CD4-positive, CD25-positive, alpha-beta regulatory T cell (primary cell): ENCODE data around the gene MYO3B. TPM values are rescaled to one million over a fixed set of nuclear protein-coding genes. Genes with fewer than 3 reads are reported as not detected.
A peak's percentile ranks its signal among the peaks of the same experiment; 100 is the strongest.

Experiments
- ATAC-seq, 2 donors: fragments of 150-1000 bp; cut with Tn5 transposase; one replicate each; pipeline ENCODE4 v1.10.0; 2021; ENCODE audit warnings: low read depth in 2 of 2, moderate number of reproducible peaks in 2 of 2, moderate library complexity in 1 of 2
- DNase-seq, 3 donors: peaks; one replicate each; pipeline versions ENCODE4 v3.0.0 to v3.0.0-alpha.2; 2012 to 2022; ENCODE audit warnings: mixed read lengths in 1 of 3
- H3K27ac ChIP-seq: one replicate; pipeline ENCODE4 v1.7.0; 2013; ENCODE audit warnings: mild to moderate bottlenecking, low read length; ENCODE audit not compliant: insufficient read depth, poor library complexity, severe bottlenecking
- H3K27me3 ChIP-seq: one replicate; pipeline ENCODE4 v1.7.0; 2013; ENCODE audit warnings: low read length; ENCODE audit not compliant: control insufficient read depth, insufficient read depth
- H3K36me3 ChIP-seq: one replicate; pipeline ENCODE4 v1.7.0; 2013; ENCODE audit warnings: mild to moderate bottlenecking, low read length, moderate library complexity; ENCODE audit not compliant: control insufficient read depth, insufficient read depth
- H3K4me1 ChIP-seq: 2 replicates; pipeline ENCODE4 v1.7.0; 2013; ENCODE audit warnings: mild to moderate bottlenecking, low read length; ENCODE audit not compliant: insufficient read depth, control insufficient read depth, poor library complexity, severe bottlenecking
- H3K4me3 ChIP-seq: one replicate; pipeline ENCODE4 v1.7.0; 2013; ENCODE audit warnings: low read depth, mild to moderate bottlenecking, low read length, moderate library complexity
- H3K9me3 ChIP-seq, 2 experiments: 1 replicate in 1 of 2; 2 replicates in 1 of 2; pipeline ENCODE4 v1.7.0; 2013; ENCODE audit warnings: low read length in 2 of 2, mild to moderate bottlenecking in 1 of 2, moderate library complexity in 1 of 2; ENCODE audit not compliant: control insufficient read depth in 2 of 2
- H3K27ac Mint-ChIP-seq, 3 donors: one replicate each; pipeline ENCODE4 v1.8.0; 2020 to 2022; ENCODE audit warnings: mild to moderate bottlenecking in 3 of 3, mixed read lengths in 3 of 3, moderate library complexity in 2 of 3
- H3K27me3 Mint-ChIP-seq: one replicate; pipeline ENCODE4 v1.8.0; 2022; ENCODE audit warnings: mild to moderate bottlenecking, mixed read lengths
- H3K36me3 Mint-ChIP-seq: one replicate; pipeline ENCODE4 v1.8.0; 2020; ENCODE audit warnings: mixed read lengths
- H3K4me1 Mint-ChIP-seq, 4 donors: one replicate each; pipeline ENCODE4 v1.8.0; 2020 to 2022; ENCODE audit warnings: mixed read lengths in 4 of 4, mild to moderate bottlenecking in 1 of 4
- H3K4me3 Mint-ChIP-seq, 4 donors: one replicate each; pipeline ENCODE4 v1.8.0; 2020 to 2022; ENCODE audit warnings: mild to moderate bottlenecking in 4 of 4, mixed read lengths in 4 of 4, moderate library complexity in 3 of 4
- H3K9me3 Mint-ChIP-seq, 7 donors: one replicate each; pipeline ENCODE4 v1.8.0; 2020 to 2022; ENCODE audit warnings: mixed read lengths in 7 of 7, mild to moderate bottlenecking in 3 of 7, moderate library complexity in 2 of 7
- polyA plus RNA-seq, 4 donors: library from polyadenylated mRNA; unstranded; fragments of 300-500 nt; fragmentation: Illumina TruSeq; gene quantifications; one replicate each; pipeline ENCODE4 v1.2.3, GENCODE V29; 2021
- total RNA-seq: library from RNA; stranded (reverse); gene quantifications from one replicate; pipeline ENCODE4 v1.2.3, GENCODE V29; 2022

MYO3B gene
- total and polyA plus RNA-seq, 5 donors from 2014 or later: not detected

GRCh38 chr2:170213651-170214050 lies 35.7 kb downstream of the MYO3B start:
- no peak overlapping the region for H3K4me3 Mint-ChIP-seq
- H3K27ac ChIP-seq: no peak overlapping the region
- H3K4me1 ChIP-seq: no peaks in the 10 kb centered on the region
- H3K27ac Mint-ChIP-seq: peak overlapping the region in 1 of 3 donors; percentile 18
- no peak overlapping the region for H3K4me3 ChIP-seq
- H3K27me3 ChIP-seq: no peaks in the 10 kb centered on the region
- DNase-seq (no peak), ATAC-seq (no peak)
- H3K36me3 Mint-ChIP-seq: no peaks in the 10 kb centered on the region
- H3K9me3 ChIP-seq: no peaks in the 10 kb centered on the region
- H3K4me1 Mint-ChIP-seq: no peaks in the 10 kb centered on the region
- peaks cover 13% of the 10 kb centered on the region for H3K27me3 Mint-ChIP-seq
- H3K9me3 Mint-ChIP-seq: peaks cover 0 to 4% (median 0%) of the 10 kb centered on the region in 7 donors
- no peaks in the 10 kb centered on the region for H3K36me3 ChIP-seq

GRCh38 chr2:170214309-170214948 lies 36.5 kb downstream of the MYO3B start:
- Mint-ChIP-seq H3K36me3 (no peaks in the 10 kb centered on the region), H3K27ac (no peak overlapping the region), H3K9me3 (peaks cover 0 to 4% (median 0%) of the 10 kb centered on the region in 7 donors), H3K4me1 (no peaks in the 10 kb centered on the region), H3K4me3 (no peak overlapping the region), H3K27me3 (peaks cover 13% of the 10 kb centered on the region)
- no peaks in the 10 kb centered on the region for H3K27me3 ChIP-seq
- H3K36me3 ChIP-seq: no peaks in the 10 kb centered on the region
- DNase-seq: no peak
- H3K4me1 ChIP-seq: no peaks in the 10 kb centered on the region
- no peak overlapping the region for H3K4me3 ChIP-seq
- no peak for ATAC-seq
- H3K27ac ChIP-seq: no peak overlapping the region
- H3K9me3 ChIP-seq: no peaks in the 10 kb centered on the region

GRCh38 chr2:170215021-170215420 lies 37.1 kb downstream of the MYO3B start:
- Histone ChIP-seq H3K4me1 (no peaks in the 10 kb centered on the region), H3K27ac (no peak overlapping the region), H3K27me3 (no peaks in the 10 kb centered on the region), H3K4me3 (no peak overlapping the region), H3K36me3 (no peaks in the 10 kb centered on the region), H3K9me3 (no peaks in the 10 kb centered on the region)
- Mint-ChIP-seq H3K4me1 (no peaks in the 10 kb centered on the region), H3K27me3 (peaks cover 13% of the 10 kb centered on the region), H3K27ac (no peak overlapping the region), H3K4me3 (no peak overlapping the region), H3K9me3 (peaks cover 0 to 4% (median 0%) of the 10 kb centered on the region in 7 donors), H3K36me3 (no peaks in the 10 kb centered on the region)
- no peak for DNase-seq
- ATAC-seq: no peak

GRCh38 chr2:170216428-170216827 lies 38.5 kb downstream of the MYO3B start:
- Histone ChIP-seq H3K27ac (no peak overlapping the region), H3K9me3 (no peaks in the 10 kb centered on the region), H3K36me3 (no peaks in the 10 kb centered on the region), H3K27me3 (no peaks in the 10 kb centered on the region), H3K4me3 (no peak overlapping the region), H3K4me1 (no peaks in the 10 kb centered on the region)
- no peak overlapping the region for H3K27ac Mint-ChIP-seq
- H3K4me1 Mint-ChIP-seq: no peaks in the 10 kb centered on the region
- H3K27me3 Mint-ChIP-seq: peaks cover 14% of the 10 kb centered on the region
- ATAC-seq (no peak), DNase-seq (no peak)
- H3K9me3 Mint-ChIP-seq: peaks cover 0 to 4% (median 0%) of the 10 kb centered on the region in 7 donors
- no peak overlapping the region for H3K4me3 Mint-ChIP-seq
- H3K36me3 Mint-ChIP-seq: no peaks in the 10 kb centered on the region

GRCh38 chr2:170216981-170217380 lies 39.0 kb downstream of the MYO3B start:
- Mint-ChIP-seq H3K36me3 (no peaks in the 10 kb centered on the region), H3K4me3 (no peak overlapping the region), H3K4me1 (no peaks in the 10 kb centered on the region), H3K27me3 (peaks cover 17% of the 10 kb centered on the region), H3K9me3 (peaks cover 0 to 4% (median 0%) of the 10 kb centered on the region in 7 donors), H3K27ac (no peak overlapping the region)
- Histone ChIP-seq H3K4me3 (no peak overlapping the region), H3K27ac (no peak overlapping the region), H3K4me1 (no peaks in the 10 kb centered on the region), H3K36me3 (no peaks in the 10 kb centered on the region), H3K27me3 (no peaks in the 10 kb centered on the region), H3K9me3 (no peaks in the 10 kb centered on the region)
- DNase-seq: no peak
- no peak for ATAC-seq

GRCh38 chr2:170217778-170218251 lies 39.9 kb downstream of the MYO3B start:
- Mint-ChIP-seq H3K27me3 (peaks cover 17% of the 10 kb centered on the region), H3K4me1 (no peaks in the 10 kb centered on the region), H3K36me3 (no peaks in the 10 kb centered on the region), H3K9me3 (peaks cover 0 to 4% (median 0%) of the 10 kb centered on the region in 7 donors), H3K4me3 (no peak overlapping the region), H3K27ac (no peak overlapping the region)
- DNase-seq: no peak
- Histone ChIP-seq H3K9me3 (no peaks in the 10 kb centered on the region), H3K4me3 (no peak overlapping the region), H3K27ac (no peak overlapping the region), H3K36me3 (no peaks in the 10 kb centered on the region), H3K4me1 (no peaks in the 10 kb centered on the region), H3K27me3 (no peaks in the 10 kb centered on the region)
- no peak for ATAC-seq

- Histone ChIP-seq H3K27ac (no peak overlapping the region), H3K36me3 (no peaks in the 10 kb centered on the region), H3K4me1 (no peaks in the 10 kb centered on the region), H3K9me3 (no peaks in the 10 kb centered on the region), H3K4me3 (no peak overlapping the region), H3K27me3 (no peaks in the 10 kb centered on the region)
- H3K4me3 Mint-ChIP-seq: no peak overlapping the region
- no peak overlapping the region for H3K27ac Mint-ChIP-seq
- H3K4me1 Mint-ChIP-seq: no peaks in the 10 kb centered on the region
- peaks cover 0 to 4% (median 0%) of the 10 kb centered on the region in 7 donors for H3K9me3 Mint-ChIP-seq
- H3K36me3 Mint-ChIP-seq: no peaks in the 10 kb centered on the region
- peaks cover 12% of the 10 kb centered on the region for H3K27me3 Mint-ChIP-seq
- ATAC-seq (no peak), DNase-seq (no peak)
Observed at GRCh38 chr2:170218456-170218855, 40.5 kb downstream of the MYO3B start.

- Histone ChIP-seq H3K27ac (no peak overlapping the region), H3K4me3 (no peak overlapping the region), H3K36me3 (no peaks in the 10 kb centered on the region), H3K4me1 (no peaks in the 10 kb centered on the region), H3K9me3 (no peaks in the 10 kb centered on the region), H3K27me3 (no peaks in the 10 kb centered on the region)
- Mint-ChIP-seq H3K27ac (no peak overlapping the region), H3K9me3 (peaks cover 0 to 4% (median 0%) of the 10 kb centered on the region in 7 donors), H3K4me1 (no peaks in the 10 kb centered on the region), H3K36me3 (no peaks in the 10 kb centered on the region), H3K27me3 (peaks cover 12% of the 10 kb centered on the region), H3K4me3 (no peak overlapping the region)
- DNase-seq (no peak), ATAC-seq (no peak)
Observed at GRCh38 chr2:170218931-170219330, 41.0 kb downstream of the MYO3B start.
